ENCODE data around the gene APCDD1L.

Gene APCDD1L

GRCh38 chr20:58515233-58516212, at the start of gene APCDD1L:
Gene APCDD1L, minus strand, starts transcription at chr20:58515399. Its CDS starts 692 bp downstream, at chr20:58514707.
- DNase-seq = no peak

- DNase-seq = no peak
Measured at GRCh38 chr20:58559368-58559729, 44.1 kb upstream of the APCDD1L start.

GRCh38 chr20:58558486-58559367, 43.5 kb upstream of the APCDD1L start:
- DNase-seq = no peak

- no peak for DNase-seq
Measured at GRCh38 chr20:58557733-58558342, 42.6 kb upstream of the APCDD1L start.

GRCh38 chr20:58556961-58557360, 41.8 kb upstream of the APCDD1L start:
- DNase-seq = no peak

- DNase-seq = no peak
Measured at GRCh38 chr20:58555078-58555765, 40.0 kb upstream of the APCDD1L start.

- DNase-seq = no peak
Measured at GRCh38 chr20:58554541-58554940, 39.3 kb upstream of the APCDD1L start.

GRCh38 chr20:58553841-58554240, 38.6 kb upstream of the APCDD1L start:
- DNase-seq = no peak

- DNase-seq = no peak
Measured at GRCh38 chr20:58553166-58553696, 38.0 kb upstream of the APCDD1L start.

- no peak for DNase-seq
Measured at GRCh38 chr20:58552366-58552934, 37.3 kb upstream of the APCDD1L start.

- DNase-seq = no peak
Measured at GRCh38 chr20:58551631-58552030, 36.4 kb upstream of the APCDD1L start.

GRCh38 chr20:58550275-58551059, 35.3 kb upstream of the APCDD1L start:
- no peak for DNase-seq

GRCh38 chr20:58549231-58550209, 34.3 kb upstream of the APCDD1L start:
- no peak for DNase-seq

GRCh38 chr20:58547623-58548475, 32.6 kb upstream of the APCDD1L start:
- no peak for DNase-seq

- no peak for DNase-seq
Measured at GRCh38 chr20:58546756-58547622, 31.8 kb upstream of the APCDD1L start.

- DNase-seq = no peak
Measured at GRCh38 chr20:58546416-58546711, 31.2 kb upstream of the APCDD1L start.

GRCh38 chr20:58545565-58546415, 30.6 kb upstream of the APCDD1L start:
- no peak for DNase-seq
